ENCODE data around the gene FAM210A.
"Not testable (repeated sequence)": the region's sequence is repeated elsewhere in the genome, so short reads cannot be mapped to it uniquely, and the experiment has no call there.

The FAM210A gene

GRCh38 chr18:13700153-13700552 lies 26.2 kb downstream of the FAM210A start:
- TF ChIP-seq CTCF (IDR thresholded peaks at IDR 0.05; ENCODE audit: insufficient read depth, low read length, poor library complexity, severe bottlenecking) = no peak
- DNase-seq (ENCODE audit: extremely low read depth, insufficient read length) = no peak
- Histone ChIP-seq H3K36me3 (ENCODE audit: control insufficient read depth, insufficient read depth, low read length) (no peaks in the 10 kb centered on the region; the same call in 1 of the 2 replicates), H3K27me3 (replicated peaks; ENCODE audit: control insufficient read depth, insufficient read depth, low read length) (no peaks in the 10 kb centered on the region), H3K4me3 (replicated peaks; ENCODE audit: low read depth, low read length) (no peak overlapping the region)

DNA sequence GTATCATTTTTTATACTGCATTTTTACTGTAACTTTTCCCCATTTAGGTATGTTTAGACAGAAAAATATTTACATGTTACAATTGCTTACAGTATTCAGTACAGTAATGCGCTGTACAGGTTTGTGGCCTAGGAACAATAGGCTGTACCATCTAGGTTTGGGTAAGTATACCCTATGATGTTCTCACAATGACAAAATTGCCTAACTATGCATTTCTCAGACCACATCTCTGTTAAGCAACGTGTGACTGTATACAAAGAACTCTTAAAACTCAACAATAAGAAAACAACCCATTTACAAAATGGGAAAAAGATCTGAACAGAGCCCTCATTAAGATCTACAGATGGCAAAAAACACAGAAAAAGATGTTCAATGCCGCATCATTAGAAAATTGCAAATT lies 29.4 kb downstream of the FAM210A start:
- H3K36me3 ChIP-seq (ENCODE audit: control insufficient read depth, insufficient read depth, low read length) = no peaks in the 10 kb centered on the region
- DNase-seq (ENCODE audit: extremely low read depth, insufficient read length) = no peak
- H3K4me3 ChIP-seq (replicated peaks; ENCODE audit: low read depth, low read length) = no peak overlapping the region

GRCh38 chr18:13695337-13695736 lies 31.0 kb downstream of the FAM210A start:
- not testable (repeated sequence) for H3K27me3 ChIP-seq (replicated peaks; ENCODE audit: control insufficient read depth, insufficient read depth, low read length); H3K36me3 ChIP-seq (ENCODE audit: control insufficient read depth, insufficient read depth, low read length); DNase-seq (ENCODE audit: extremely low read depth, insufficient read length); H3K4me3 ChIP-seq (replicated peaks; ENCODE audit: low read depth, low read length)

More for the DNA sequence above, 29.4 kb downstream of the FAM210A start:
- no peaks in the 10 kb centered on the region for H3K27me3 ChIP-seq (replicated peaks; ENCODE audit: control insufficient read depth, insufficient read depth, low read length)
- TF ChIP-seq CTCF (IDR thresholded peaks at IDR 0.05; ENCODE audit: insufficient read depth, low read length, poor library complexity, severe bottlenecking) = no peak

GRCh38 chr18:13690060-13690459 lies 36.3 kb downstream of the FAM210A start:
- not testable (repeated sequence) for H3K36me3 ChIP-seq (ENCODE audit: control insufficient read depth, insufficient read depth, low read length); DNase-seq (ENCODE audit: extremely low read depth, insufficient read length); H3K27me3 ChIP-seq (replicated peaks; ENCODE audit: control insufficient read depth, insufficient read depth, low read length); H3K4me3 ChIP-seq (replicated peaks; ENCODE audit: low read depth, low read length)

DNA sequence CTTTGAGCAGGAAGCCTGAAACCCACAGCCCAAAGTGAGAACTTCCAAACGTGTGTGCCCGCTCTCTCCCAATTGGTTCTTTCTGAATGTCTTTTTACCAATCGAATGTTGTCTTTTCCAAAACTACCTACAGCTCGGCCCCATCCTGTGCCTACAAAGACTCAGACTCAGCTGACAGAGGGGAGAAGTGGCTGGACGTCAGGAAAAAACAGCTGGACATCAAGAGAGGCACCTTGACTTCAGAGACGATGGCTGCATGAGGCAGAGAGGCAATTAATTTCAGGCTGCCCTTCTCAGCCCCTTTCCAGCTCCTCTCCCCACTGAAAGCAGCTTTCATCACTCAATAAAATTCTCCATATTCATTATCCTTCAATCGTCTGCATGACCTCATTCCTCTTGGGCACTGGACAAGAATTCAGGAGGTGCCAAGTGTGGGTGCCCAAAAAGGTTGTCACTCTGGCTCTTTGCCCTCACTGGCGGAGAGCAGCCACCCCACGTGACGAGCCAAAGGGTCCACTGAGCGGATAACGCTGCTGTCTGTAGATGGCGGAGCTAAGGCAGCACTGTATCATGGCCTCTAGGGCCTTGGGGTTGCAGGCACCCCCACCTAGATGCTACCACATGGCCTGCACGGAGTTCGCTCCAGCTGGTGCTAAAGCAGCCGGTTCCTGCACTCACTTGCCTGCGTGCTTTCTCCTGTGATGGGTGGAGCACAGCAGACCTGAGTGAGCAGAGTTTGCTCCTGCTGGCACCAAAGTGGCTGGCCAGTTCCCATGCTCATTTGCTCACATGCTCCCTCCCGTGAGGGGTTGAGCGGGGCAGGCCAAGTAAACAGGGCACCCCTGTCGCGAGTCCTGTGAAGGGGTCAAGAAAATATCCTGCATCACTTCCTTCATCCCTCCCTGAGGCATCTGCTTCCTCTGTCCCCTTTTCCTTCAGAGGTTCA lies 37.9 kb downstream of the FAM210A start:
- H3K4me3 ChIP-seq (replicated peaks; ENCODE audit: low read depth, low read length) = no peak overlapping the region
- no peak for TF ChIP-seq CTCF (IDR thresholded peaks at IDR 0.05; ENCODE audit: insufficient read depth, low read length, poor library complexity, severe bottlenecking)
- H3K27me3 ChIP-seq (replicated peaks; ENCODE audit: control insufficient read depth, insufficient read depth, low read length) = no peaks in the 10 kb centered on the region
- H3K36me3 ChIP-seq (ENCODE audit: control insufficient read depth, insufficient read depth, low read length) = no peaks in the 10 kb centered on the region; the same call in 1 of the 2 replicates
- no peak for DNase-seq (ENCODE audit: extremely low read depth, insufficient read length)

- Histone ChIP-seq H3K27me3 (replicated peaks; ENCODE audit: control insufficient read depth, insufficient read depth, low read length) (no peaks in the 10 kb centered on the region), H3K4me3 (replicated peaks; ENCODE audit: low read depth, low read length) (no peak overlapping the region), H3K36me3 (ENCODE audit: control insufficient read depth, insufficient read depth, low read length) (no peaks in the 10 kb centered on the region; the same call in 1 of the 2 replicates)
- TF ChIP-seq CTCF (IDR thresholded peaks at IDR 0.05; ENCODE audit: insufficient read depth, low read length, poor library complexity, severe bottlenecking) = no peak
- no peak for DNase-seq (ENCODE audit: extremely low read depth, insufficient read length)
Observed at GRCh38 chr18:13684546-13684945, 41.8 kb downstream of the FAM210A start.

Data from GM06990 (cell line).